ENCODE results near the gene MARF1.

DNA sequence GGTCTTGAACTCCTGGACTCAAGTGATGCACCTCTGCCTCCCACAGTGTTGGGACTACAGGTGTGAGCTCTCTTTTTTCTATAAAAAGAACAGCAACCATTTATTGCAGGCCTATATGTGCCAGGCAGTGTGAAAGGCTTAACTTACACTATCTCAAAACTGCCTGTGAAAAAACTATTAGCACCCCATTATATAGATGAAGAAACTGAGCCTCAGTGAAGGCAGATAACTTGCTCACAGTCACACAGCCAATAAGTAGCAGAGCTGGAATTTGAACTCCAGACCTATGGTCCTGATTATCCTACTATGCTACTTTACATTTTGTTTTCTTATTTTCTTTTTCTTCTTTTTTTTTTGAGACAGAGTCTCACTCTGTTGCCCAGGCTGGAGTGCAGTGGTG lies 22.2 kb upstream of the MARF1 start:
- TF ChIP-seq, protein P1, sequence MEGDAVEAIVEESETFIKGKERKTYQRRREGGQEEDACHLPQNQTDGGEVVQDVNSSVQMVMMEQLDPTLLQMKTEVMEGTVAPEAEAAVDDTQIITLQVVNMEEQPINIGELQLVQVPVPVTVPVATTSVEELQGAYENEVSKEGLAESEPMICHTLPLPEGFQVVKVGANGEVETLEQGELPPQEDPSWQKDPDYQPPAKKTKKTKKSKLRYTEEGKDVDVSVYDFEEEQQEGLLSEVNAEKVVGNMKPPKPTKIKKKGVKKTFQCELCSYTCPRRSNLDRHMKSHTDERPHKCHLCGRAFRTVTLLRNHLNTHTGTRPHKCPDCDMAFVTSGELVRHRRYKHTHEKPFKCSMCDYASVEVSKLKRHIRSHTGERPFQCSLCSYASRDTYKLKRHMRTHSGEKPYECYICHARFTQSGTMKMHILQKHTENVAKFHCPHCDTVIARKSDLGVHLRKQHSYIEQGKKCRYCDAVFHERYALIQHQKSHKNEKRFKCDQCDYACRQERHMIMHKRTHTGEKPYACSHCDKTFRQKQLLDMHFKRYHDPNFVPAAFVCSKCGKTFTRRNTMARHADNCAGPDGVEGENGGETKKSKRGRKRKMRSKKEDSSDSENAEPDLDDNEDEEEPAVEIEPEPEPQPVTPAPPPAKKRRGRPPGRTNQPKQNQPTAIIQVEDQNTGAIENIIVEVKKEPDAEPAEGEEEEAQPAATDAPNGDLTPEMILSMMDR (IDR thresholded peaks at IDR 0.05 in 8 of 11, conservative IDR thresholded peaks at IDR 0.05 in 3 of 11) = no peak
- no peak for TF ChIP-seq POLR2AphosphoS5 (IDR thresholded peaks at IDR 0.05)

Data from spleen (tissue), 7 donors.